HG03060 (cell line): Measurements from ENCODE around the gene SRGAP1.
"Not testable (repeated sequence)": the region's sequence is repeated elsewhere in the genome, so short reads cannot be mapped to it uniquely, and the experiment has no call there.

ENCODE experiments used
- ATAC-seq: cut with Tn5 transposase; IDR thresholded peaks from one replicate; pipeline ENCODE4 v1.9.1; 2021; ENCODE audit warnings: low read depth, moderate number of reproducible peaks; ENCODE audit not compliant: unreplicated experiment

Gene SRGAP1

DNA sequence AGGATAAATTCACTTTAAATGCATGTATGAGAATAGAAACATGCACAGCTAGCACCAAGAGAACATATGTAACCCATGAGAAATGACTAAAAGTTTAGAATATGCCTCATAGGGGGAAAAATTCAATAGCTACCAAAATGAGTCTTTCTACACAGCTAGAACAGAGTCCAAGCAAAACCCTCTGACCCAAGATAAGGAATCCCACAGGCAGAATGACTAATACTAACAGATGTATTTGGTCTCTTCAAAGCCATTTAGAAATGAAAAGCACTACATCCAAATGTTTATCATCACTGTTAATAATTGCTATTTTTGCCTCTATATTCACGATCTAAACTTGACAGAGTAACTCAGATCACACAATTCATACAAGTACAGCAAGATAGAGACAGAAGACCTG is 333.6 kb downstream of the SRGAP1 start:
- no peak for ATAC-seq

DNA sequence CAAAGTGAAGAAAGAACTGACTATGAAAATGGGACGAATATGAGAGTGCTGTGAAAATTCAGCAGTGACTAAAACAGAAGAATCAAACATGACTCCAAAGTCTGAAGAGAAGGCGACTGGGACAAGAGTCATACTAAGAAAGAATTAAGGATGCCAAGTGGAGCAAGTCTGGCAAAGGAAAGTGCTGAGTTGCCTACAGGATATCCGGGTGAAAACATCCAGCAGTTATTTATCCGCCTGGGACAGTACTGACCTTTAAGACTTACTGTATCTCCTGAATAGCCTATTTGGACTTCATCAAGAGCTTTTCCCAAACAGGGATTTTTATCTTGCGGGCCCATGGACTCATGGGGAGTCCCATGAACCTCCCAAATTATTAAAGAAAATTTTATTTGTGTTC is 336.5 kb downstream of the SRGAP1 start:
- ATAC-seq: no peak

DNA sequence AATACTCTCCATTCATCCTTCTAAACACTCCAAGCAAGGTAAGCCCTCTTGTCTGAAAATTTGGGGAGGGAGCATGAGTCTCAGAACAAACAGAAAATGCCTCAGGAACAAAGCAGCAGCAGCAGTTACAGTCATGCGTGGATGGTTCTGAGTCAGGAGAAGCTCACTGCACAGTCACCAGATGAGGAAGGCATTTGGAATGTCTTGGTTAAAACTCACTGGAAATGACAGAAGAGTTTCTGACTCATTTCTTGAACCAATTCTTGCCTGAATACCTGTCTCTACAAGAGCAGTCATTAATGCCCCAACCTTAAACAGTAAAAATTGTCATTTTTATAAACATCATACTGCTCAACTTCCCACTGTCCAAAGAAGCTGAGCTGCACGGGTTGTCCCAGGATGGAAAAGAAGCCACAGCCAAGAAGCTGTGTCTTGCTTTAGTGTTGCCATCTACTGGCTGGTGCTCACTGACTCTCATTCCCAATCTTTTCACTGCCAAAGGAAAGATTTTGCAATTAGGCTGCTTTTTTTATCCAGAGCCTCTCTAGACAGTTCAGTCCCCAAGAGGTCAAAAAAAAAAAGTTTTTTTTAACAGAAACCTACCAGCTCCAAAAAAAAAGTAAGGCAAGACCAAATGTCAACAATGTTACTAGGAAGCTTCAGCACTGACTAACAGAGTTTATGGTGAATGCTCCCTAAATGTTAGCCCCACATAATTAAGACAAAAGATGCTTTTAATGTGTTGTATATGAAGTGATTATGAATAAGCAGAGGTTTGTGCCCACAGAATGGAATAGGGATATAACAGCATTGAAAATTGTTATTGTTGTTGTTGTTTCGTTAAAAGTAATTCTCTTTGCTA is 337.2 kb downstream of the SRGAP1 start:
- no peak for ATAC-seq

DNA sequence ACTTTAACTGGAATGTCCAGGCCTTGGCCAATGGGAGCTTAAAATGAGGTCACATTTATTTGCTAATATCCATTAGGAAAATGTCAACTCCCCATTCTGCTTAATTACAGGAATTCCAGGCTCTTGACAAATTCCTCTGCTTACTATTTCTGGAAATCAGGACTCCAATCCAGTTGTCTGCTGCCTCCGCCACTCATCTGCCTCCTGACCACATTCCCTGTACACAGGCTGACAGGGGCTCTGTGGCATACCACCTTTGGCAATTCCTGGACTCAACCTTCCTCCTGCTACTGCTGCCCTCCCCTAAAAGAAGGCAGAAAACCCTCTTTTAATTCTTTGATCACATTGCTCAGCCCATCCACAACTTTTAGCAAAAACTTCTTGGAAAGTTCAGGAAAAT is 339.7 kb downstream of the SRGAP1 start:
- no peak for ATAC-seq

DNA sequence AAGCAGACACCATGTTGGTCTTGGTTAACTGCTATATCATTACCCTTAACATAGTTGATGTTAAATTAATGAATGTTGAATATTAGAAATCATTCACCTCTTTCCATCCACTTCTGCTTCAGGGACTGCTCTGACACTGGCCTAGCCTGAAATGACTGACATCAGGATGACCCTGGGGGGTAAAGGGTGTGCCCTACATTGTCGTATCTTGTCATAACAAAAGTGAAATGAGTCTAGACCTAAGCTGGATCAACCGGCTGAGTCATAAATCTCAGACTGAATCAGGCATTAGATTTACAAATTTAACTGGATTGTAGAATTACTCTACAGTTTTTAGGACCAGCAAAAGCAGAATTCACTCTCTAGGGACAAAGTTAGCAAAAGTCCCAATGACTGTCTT is 342.3 kb downstream of the SRGAP1 start:
- ATAC-seq: peak; percentile 81

DNA sequence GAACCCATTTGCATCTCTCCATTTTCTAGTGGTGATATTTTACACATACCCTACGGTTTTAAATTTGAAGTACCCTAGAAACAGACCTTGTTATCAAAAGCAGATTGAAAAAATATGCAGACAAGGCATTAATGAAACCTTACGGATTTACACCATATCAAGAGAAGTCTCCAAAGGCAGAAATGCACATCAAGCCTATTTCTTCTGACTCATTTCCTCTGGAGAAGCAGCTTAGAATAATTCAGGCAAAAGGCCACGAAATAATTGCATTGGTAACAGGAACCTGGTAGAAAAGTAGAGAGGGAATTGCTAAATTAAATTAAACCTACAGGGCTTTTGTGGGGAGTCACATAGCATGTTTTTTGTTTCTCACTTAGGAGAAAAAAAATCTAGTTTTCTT is 342.9 kb downstream of the SRGAP1 start:
- no peak for ATAC-seq

DNA sequence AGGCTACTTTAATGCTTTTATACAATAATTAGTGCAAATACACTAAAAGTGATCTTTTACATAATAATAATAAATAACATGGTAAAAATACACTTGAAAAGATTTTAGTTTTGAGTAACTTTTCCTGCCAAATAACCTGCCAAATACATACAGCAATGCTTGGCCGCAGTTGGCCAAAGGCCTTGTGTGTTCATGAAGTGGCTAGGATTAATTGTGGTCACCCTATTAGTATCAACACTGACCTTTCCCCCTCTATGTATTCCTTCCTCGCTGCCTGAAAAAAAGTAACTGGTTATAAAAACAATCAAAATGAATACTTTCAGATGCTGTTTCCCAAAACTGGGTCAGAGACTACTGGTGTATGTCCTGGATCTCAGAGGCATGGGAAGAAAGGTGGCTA is 343.3 kb downstream of the SRGAP1 start:
- ATAC-seq: no peak

DNA sequence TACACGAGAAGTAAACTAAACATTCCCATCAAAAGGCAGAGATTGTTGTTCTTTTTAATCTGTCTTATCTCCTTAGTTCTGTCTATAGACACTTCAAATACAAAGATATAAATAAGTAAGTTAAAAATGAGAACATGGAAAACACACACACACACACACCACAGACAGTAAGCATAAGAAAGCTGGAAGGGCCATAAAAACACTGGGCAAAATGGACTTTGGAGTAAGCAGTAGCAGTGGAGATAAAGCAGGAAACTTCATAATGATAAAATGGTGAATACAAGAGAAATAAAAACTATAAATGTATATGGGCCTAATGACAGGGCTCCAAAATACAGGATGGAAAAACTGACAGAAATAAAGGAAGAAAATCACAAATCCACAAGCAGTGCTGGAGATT is 345.0 kb downstream of the SRGAP1 start:
- ATAC-seq: no peak

DNA sequence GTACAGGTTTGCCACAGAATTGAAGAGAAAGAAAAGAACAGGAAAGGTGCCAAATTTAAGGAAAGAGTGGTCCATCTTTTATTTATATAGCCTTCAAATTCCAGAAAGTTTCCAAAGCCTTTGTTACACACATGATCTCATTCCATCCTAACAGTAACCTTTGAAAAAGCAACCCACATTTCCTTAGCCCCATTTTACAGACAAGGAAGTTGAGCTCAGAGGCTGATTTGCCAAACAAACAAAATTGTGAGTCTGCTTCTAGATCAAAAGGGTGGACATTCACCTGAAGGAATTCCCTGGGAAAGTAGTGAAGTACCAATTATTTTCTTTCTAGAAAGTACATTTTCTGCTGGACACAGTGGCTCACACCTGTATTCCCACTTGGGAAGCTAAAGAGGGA is 345.6 kb downstream of the SRGAP1 start:
- ATAC-seq: no peak

DNA sequence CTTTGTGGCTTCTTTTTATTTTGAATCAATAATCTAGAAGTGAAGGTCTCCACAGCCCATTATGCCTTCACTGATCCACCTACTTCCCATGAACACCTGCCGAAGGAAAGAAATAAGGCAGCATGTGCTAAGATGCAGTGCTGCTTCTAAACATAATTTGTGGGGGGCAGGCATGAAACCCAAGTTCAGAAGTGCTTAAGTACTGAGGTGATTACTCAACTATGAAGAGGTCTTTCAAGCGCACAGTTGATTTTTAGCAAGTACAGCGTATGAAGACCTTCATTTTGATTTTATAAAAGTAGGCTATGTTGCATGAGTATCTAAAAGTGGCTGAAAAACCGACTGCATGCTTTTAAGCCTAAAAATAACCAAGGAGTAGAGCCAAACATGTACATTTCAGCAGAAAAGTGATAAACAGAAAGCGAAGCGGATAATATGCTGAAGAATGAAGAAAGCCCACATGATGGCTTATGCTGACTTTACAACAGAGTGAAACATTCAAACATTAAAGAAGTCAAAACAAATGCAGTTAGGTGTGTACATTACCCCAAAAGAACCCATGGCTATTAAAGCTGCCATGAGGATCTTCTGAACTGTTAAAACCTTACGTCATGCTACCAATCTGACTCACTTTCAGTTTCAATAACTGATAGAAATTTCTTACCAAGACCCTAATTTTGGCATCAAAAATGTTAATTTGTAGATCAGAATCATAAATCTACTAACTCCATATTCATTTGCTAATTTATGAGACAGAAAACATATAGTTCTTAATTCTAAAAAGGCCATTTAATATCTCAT is 348.3 kb downstream of the SRGAP1 start:
- peak; percentile 97 for ATAC-seq

DNA sequence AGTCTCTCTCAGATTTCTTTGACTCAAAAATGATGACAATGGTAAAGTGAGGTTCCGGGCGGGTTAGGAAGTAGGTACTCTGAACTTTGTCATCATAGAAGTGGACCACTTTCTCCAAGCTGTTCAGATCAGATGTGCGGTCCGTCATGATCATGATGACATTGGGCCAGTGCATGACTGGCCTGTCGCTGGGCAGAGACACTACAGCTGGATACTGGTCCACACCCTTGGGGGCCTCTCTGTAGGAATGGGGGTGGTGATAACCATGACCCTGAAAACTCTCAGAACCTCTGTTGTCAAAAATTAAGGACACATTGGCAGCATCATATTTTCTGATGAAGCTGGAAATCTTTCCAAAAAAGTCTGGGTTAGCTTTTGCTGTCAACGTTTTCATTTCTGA is 349.4 kb downstream of the SRGAP1 start:
- ATAC-seq: no peak

DNA sequence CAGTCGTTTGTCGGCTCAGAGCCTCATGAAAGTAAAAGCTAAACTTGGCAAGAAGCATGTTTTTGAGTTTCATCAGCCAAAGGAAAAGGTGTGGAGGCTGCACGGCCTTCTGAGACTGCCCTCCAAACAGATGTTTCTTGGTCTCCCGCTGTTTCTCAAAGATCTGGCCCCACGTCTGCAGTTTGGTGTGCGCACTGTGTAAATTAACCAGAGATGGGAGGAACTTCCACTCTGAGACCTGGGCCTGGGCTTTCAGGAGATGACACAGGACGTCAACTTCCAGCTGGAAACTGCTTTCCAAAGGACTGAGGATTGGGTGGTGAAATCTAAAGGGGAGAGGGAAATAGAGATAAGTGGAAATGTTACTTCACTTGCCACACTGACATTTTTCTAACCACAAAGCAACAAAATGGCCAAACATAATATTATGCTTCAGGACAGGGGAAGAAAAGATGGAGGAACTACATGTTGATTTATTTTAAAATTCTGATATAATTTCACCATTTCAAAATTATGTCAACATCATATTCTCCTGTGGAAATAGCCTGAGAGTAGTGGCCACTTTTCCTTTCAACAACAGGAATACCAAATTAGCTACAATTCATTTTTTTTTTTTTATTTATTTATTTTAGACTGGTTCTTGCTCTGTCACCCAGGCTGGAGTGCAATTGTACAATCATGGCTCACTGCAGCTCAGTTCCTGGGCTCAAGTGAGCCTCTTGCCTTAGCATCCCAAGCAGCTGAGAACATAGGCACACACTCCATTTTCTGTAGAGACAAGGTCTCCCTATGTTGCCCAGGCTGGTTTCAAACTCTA is 350.0 kb downstream of the SRGAP1 start:
- ATAC-seq: no peak

DNA sequence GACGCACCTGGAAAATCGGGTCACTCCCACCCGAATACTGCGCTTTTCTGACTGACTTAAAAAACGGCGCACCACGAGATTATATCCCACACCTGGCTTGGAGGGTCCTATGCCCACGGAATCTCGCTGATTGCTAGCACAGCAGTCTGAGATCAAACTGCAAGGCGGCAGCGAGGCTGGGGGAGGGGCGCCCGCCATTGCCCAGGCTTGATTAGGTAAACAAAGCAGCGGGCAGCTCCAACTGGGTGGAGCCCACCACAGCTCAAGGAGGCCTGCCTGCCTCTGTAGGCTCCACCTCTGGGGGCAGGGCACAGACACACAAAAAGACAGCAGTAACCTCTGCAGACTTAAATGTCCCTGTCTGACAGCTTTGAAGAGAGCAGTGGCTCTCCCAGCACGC is 351.3 kb downstream of the SRGAP1 start:
- ATAC-seq: not testable (repeated sequence)

DNA sequence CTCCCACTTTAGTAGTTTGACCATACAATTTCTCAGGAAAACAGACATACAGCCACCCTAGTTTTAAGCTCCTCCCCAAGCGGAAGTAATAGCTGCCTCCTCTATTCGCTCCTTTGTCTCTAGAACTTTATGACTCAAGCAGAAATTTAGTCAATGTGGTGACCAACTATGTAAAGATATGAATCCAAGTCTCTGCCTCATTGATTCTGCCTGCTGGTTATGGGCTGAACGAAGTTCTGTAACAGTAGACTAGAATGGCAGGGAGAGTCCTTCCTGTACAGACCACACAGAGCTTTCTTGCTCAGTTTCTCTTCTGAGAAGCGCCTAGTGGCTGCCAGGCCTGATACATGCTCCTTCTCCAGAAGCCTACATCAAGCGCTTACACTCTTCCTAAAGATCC is 358.5 kb downstream of the SRGAP1 start:
- ATAC-seq: no peak

DNA sequence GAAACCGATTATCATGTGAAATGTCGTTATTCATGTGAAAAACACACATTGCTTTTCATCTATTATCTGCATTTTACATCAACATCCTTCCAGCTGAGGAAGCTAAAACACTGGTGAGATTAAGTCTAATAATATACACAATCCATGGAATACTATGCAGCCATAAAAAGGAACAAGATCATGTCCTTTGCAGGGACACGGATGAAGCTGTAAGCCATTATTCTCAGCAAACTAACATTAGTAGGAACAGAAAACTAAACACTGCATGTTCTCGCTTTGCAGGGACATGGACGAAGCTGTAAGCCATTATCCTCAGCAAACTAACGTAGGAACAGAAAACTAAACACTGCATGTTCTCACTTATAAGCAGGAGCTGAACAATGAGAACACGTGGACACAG is 359.3 kb downstream of the SRGAP1 start:
- ATAC-seq: no peak

DNA sequence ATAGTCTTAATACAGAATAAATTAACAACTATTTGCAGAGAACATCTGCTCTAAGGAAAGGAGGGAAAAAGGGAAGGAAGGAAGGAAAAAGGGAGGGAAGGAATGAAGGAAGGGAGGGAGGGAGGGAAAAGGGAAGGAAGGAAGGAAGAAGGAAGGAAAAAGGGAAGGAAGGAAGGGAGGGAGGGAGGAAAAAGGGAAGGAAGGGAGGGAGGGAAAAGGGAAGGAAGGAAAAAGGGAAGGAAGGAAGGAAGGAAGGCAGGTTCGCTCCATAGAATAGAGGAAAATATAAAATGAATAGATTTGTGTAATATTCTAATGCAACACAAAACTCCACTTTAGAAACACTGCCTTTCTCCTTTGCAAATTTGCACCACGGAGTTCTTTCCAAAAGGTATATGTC is 361.0 kb downstream of the SRGAP1 start:
- no peak for ATAC-seq

DNA sequence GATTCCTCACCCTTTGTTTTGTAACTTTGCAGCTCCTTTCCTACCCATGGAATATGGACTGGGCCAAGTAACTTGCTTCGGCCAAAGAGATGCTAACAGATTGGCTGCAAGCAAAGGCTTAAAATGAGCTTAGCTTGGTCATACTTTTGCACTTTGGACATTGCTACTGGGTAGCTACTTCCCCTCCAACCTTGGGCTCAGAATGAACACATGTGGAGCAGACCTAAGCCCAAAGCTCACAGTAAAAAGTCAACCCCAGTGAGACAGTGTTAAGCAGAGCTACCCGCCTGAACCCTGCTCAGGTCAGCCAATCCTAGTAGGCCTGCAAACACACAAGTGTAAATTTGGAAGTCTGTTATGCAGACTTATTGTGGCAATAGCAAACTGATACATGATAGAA is 363.0 kb downstream of the SRGAP1 start:
- ATAC-seq: no peak
